Activated gamma-delta T cell treated with Interleukin-2 at 50 U/mL for 16 hours (primary cell): ENCODE results near the gene GALNT6.

Experiments used
- DNase-seq: peaks from one replicate; pipeline ENCODE4 v3.0.0-alpha.2; 2020

Gene GALNT6

DNA sequence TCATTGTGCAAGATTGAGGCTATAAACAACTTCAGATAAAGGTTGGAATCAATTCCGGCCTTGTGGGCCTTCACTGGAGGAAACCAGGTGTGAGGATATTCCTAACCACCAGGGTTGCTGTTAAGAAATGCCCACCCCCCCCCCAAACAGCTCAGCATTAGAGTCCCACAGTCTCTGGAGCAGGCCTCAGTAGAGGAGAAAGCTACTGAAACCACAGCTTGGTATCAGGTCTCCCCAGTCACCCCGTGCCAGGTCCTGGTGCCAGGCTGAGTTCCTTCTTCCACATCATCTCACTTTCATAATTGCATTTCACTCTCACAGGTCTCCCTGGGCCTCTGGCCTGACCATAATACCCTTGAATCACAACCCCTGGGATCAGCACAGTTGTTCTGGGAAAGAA lies 12.5 kb downstream of the GALNT6 start:
- no peak for DNase-seq

DNA sequence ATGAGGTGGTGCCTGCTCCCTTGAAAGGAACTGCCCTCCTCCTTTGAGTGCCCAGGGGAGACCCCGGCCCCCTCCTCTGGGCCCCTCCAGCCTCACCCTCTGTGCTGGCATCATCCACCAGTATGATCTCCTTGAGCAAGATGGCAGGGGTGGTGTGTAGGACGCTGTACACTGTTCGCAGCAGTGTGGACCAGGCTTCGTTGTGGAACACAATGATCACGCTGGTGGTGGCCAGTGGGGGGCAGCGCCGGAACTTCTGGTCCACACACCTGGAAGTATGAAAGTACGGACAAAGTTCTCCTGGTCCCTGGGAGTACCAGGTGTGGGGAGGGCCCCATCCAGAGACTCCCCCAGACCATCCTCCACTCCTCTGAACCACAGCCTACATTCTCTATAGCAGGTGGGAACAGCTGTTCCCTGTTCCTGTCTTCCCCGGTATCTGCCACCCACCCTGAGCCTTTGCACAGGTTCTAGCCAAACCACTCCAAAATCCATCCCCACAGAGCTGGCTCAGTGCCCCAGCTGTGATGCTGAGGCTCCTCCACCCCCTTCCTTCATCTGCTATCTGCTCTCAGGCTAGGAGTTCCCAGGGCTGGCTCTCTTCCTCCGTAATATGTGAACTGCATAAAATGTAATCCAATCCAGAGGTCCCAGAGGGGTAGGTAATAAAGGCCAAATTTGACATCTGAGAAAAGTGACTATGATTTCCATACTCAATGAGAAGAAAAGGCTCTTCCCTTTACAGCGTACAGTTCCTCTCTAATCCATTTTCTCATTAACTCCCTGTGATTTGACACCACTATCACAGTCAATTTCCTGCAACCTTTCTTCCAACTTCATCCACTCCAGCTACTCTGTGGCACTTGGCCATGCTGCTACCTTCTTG lies 13.9 kb downstream of the GALNT6 start:
- no peak for DNase-seq

DNA sequence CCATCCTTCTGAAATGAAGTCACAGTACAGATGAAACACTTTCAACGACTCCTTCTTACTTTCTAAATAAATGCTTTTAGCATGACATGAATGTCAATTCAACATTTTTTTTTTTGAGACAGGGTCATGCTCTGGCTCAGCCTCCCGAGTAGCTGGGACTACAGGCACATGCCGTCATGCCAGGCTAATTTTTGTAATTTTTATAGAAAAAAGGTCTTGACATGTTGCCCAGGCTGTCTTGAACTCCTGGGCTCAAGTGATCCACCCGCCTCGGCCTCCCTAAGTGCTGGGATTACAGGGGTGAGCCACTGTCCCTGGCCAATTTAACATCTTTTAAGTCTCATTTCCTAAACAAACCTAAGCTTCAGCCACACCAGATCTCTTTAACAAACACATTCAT lies 16.4 kb downstream of the GALNT6 start:
- no peak for DNase-seq

DNA sequence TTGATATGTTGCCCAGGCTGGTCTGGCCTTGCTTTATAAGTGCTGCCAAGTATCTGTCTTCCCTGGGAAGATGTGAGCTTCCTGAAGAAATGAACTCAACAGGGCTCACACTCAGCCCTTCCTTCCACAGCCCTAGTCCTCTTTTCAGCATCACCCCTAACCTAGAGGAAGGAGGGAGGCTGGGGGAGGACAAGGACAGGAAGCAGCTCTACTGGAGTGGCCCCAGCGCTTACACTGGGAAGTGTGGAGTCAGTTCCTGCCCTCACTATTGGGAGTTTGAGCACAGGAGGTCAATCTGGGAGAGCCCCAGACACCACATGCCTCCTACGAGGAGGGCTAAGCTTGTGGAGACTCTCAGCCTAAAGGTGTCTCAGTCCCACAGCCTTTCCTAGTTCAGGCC lies 16.8 kb downstream of the GALNT6 start:
- DNase-seq: no peak

DNA sequence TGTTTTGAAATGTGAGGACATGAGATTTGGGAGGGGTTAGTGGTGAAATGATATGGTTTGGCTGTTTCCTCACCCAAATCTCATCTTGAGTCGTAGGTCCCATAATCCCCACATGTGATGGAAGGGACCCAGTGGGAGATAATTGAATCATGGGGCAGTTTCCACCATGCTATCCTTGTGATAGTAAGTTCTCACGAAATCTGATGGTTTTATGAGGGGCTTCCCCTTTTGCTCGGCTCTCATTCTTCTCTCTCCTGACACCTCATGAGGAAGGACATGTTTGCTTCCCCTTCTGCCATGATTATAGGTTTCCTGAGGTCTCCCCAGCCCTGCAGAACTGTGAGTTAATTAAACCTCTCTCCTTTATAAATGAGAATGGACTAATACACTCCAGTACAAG lies 18.0 kb downstream of the GALNT6 start:
- no peak for DNase-seq

DNA sequence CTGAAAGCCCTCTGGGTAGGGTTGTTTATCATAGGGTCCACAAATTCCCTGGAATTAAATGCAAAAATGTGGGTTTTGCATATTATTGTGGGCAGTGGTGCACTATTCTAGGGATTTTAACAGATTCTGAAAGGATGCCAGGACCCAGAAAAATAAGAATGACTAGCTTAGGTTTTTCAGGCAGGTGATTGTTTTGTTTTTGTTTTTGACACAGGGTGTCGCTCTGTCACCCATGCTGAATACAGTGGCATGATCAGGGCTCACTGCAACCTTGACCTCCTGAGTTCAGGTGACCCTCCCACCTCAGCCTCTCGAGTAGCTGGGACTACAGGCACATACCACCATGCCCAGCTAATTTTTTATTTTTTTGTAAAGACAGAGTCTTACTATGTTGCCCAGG lies 19.2 kb downstream of the GALNT6 start:
- DNase-seq: no peak

DNA sequence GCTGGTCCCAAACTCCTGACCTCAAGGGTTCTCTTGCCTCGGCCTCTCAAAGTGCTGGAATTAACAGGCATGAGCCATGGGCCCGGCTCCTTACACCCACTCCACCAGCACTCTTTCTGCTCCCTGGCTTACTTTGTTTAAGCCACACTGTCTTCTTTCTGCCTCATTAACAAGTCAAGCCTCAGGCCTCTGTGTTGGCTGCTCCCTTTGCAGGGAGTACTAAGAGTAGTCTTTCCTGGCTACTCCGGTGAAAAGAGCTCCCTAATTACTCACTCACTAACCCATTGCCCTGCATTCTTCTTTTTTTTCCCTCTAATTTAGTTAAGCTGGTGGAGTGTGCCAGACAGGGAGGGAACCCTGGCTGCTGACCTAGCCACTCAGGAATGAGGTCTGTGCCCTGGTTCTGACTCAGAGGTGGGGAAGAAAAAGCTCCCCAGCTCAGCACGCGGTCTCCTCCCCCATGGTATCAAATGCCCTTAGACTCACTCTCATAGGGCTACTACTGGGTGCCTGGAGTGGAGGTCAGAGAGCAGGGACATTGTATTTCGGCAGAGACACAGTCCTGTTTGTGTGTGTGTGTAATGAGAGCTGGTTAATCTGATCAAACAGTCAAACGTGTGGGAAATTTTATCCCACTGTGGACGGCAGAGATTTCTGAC lies 19.8 kb downstream of the GALNT6 start:
- DNase-seq: no peak

DNA sequence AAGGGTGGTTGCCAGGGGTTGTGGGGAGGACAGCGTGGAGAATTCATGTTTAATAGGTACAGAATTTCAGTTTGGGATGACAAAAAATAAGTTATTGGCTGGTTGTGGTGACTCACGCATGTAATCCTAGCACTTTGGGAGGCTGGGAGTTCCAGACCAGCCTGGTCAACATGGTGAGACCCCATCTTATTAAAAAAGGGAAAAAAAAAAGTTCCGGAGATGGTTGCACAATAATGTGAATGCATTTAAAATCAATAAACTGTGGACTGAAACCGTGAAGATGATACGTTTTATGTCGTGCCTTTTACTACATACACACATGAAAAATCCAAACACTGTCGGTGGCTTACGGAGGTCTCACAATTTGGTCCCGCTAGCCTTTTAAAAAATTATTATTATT lies 20.5 kb downstream of the GALNT6 start:
- no peak for DNase-seq

DNA sequence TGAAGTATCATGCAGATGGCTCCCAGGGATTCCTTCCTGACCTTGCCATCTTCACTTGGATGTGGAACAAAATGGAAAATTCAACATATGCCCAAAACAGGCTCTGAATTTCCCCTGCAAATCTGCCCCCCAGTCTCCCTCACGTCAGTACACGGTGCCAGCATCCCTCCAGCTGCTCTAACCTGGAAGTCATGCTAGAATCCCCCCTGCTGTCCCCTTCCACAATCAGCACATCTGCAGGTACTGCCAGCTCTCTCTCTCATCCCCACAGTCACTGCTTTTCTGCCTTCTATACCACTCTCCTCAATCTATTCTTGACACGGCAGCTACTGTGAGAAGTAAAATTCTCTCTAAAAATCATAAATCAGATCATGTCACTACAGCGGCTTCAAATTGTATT lies 21.6 kb downstream of the GALNT6 start:
- DNase-seq: no peak

DNA sequence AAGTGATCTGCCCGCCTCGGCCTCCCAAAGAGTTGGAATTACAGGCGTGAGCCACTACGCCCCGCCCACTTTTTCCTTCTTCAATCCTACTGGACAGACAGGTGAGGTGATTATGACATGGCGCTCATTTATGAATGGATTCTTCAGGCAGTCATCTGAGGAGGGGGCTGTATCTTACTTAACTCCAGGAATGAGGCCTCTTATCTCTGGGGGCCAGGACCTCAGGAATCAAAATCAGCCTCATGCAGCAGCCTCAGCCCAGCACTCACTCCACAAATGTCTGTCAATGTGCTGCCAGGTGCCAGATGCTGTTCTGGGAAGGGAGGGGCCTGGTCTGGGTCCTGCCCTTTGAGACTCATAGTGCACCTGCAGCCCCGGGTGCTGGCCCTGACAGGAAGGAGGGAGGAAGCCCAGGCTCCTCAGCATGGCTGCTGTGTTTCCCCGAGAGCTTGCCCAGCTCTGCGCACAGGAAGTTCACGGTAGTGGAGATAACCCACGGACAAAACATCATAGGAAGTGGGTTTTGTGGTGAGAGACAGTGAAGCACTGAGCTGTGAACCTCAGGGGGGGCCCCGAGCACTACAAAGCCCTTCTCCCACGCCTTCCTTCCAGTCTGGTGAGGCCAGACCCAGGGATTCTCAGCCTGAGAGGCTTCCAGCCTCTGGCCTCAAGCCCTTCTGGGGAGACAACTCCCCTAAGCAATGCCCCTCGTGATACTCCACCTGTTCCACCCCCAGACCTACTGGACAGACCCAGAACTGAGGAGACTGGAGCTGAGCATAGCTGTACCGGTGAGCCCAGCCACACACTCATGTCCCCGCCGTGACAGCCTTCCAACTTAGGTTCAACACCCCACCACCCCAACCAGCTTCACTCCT lies 22.3 kb downstream of the GALNT6 start:
- peak; percentile 87 for DNase-seq

DNA sequence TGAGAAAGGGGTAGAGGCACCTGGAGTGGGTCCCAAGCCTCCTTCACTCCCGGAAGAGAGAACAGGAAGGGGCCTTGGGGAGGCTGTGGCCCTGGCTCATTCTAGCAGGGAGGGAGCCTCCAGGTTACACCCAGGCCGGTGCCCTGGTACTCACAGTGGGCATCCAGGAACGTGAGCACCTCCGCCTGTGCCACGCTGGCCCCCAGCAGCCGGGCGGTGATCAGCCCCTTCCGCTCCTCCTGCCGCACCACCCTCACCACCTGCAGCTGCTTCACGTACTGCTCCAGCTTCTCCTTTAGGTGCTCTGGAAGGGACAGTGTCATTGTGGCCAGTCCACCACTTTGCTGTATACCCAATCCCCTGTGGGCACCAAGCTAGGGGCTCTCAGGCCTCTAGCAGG lies 25.9 kb downstream of the GALNT6 start:
- no peak for DNase-seq

DNA sequence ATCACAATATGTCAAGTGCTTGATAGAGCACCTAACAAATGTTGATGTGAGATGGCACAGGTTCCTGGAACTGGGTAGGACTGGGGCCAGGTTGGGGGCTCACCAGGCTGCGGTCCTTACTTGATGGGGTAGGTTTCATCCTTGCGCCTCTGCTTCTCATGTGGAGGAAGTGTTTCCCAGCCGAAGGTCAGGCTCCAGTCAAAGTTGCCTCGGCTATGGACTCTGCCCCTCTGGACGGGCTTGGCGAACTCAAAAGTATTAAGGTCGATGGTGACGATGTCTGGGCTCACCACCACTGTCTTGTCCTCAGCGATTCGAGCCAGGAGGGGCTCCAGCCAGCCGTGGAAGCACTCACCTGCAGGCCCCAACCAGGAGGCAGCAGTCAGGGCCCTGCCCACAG lies 27.2 kb downstream of the GALNT6 start:
- DNase-seq: no peak

DNA sequence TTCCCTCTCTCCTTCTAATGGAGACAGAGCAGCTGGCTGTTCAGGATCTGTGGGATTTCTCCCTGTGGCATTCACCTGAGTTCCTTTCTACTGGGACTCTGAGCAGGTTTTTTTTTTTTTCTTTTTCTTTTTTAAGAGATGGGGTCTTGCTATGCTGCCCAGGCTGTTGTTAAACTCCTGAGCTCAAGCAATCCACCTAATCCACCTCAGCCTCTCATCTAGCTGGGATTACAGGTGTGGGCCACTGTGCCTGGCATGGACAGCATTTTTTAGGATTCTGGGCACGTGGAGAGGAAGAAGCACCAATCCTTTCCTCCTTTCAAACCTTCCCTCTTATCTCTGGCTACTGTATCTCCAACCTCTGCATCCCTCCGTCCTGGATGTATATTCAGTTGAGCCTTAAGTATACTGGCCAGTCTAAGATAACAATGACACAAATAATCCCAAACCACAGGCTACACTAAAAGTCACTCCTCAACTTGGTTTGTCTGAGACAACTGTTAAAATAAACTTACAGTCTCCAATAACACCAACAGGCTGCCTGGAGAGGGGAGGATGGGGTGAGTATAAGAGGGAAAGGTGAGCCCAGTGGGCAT lies 28.4 kb downstream of the GALNT6 start:
- no peak for DNase-seq

DNA sequence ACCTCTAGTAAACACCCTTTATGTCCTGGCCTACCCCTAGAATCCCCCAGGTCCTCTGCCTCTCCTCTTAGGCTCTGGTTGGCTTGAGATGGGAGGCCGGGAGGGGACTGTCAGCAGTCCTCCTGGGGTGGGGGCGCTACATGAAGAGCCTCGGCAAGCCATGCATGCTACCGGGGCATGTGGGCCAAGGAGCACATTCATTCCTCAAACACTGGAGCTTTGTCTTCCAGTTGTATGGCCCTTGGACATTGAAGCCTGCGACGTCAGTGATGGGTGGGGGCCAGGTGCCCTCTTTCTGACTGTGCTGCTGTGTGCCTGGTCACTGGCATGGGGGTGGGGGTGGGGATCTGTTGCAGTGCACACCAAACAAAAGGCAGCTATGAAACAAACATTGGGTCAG lies 28.9 kb downstream of the GALNT6 start:
- no peak for DNase-seq

DNA sequence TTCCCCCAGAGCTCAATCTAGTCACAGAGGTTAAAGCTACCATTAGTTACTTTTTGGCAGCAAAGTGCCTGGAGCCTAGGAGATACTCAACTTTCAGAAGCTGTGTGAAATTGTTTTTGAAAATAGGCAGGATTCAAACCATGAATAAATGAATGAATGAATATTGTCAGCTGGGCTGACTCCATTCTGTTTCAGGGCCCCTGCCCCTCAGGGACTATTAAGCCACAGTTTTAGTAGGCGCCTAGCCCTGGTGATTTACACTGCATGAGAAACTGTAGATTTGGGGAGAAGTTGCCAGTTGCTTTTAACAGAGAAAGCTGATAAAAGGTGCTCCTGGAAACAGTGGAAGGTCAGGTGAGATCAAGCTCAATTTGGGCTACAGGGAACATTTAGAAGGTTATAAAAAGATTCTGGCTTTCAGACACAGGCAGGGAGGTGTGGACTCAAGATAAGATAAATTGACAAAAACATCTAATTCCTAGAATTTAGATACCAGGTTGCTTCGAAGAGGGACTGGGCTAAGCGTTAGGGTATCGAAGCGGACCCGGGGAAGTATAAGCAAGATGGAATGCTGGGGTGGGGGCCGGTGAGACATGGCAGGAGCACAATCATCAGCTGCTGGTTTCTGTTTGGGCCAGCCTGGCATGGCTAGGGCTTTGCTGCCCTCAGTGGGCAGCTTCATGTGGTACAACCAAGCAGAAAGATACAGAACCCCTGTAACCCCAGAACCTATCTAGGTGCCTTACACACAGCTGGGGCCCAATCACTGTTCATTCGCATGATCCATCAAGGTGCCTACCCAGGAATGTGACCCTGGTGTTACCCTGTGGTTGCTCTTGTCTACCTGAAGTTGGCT lies 29.8 kb downstream of the GALNT6 start:
- DNase-seq: no peak

DNA sequence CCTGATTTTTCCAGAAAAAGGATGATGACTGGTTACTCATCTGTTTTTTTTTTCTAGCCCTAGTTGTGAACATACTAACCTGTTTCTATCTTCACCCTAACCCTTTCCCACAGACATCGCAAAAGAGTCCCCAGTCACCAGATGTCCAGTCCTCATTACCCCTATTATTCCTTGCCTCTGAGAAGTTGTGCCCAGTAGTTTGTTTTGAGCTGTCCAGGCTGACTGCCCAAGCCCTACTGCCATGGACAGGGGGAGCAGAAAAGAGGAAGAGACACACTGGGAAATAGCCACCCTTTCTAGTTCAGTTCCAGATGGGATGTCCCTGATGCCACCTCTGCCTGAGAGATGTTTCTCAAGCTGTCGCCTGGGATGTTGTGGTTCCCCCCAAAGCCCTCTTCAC lies 30.9 kb downstream of the GALNT6 start:
- DNase-seq: no peak

DNA sequence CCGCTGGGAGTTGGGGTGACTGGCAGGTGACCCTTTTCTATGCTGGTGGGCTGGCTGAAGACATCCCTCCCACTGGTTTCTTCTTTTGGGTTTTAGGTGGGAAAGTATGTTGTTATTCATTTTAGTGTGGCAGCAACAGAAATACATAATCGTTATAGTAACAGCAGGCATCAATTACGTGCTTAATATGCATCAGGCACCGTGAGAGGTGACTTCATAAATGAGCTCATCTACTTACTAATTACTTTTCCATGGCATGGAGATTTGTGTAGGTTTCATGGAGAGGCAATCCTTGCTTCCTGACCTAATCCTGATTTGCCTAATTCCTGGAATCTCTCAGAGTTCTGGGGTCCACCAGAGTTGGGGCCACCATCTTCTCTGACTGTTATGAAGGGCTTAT lies 31.4 kb downstream of the GALNT6 start:
- DNase-seq: no peak

DNA sequence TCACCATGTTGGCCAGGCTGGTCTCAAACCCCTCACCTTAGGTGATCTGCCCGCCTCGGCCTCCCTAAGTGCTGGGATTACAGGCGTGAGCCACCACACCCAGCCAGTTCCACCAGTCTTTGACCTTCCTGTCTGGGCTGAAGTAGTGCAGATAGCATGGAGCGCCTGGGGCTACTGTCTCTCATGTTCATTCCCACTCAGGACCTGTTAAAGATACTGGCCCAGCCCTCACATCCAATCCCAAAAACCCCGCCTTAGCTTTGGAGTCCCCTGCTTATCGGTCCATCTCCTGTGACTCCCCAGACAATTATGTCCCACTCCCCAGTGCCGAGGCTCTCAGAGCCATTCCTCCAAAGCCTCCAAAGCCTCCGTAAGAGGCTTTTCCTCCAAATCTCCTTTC lies 32.7 kb downstream of the GALNT6 start:
- no peak for DNase-seq

DNA sequence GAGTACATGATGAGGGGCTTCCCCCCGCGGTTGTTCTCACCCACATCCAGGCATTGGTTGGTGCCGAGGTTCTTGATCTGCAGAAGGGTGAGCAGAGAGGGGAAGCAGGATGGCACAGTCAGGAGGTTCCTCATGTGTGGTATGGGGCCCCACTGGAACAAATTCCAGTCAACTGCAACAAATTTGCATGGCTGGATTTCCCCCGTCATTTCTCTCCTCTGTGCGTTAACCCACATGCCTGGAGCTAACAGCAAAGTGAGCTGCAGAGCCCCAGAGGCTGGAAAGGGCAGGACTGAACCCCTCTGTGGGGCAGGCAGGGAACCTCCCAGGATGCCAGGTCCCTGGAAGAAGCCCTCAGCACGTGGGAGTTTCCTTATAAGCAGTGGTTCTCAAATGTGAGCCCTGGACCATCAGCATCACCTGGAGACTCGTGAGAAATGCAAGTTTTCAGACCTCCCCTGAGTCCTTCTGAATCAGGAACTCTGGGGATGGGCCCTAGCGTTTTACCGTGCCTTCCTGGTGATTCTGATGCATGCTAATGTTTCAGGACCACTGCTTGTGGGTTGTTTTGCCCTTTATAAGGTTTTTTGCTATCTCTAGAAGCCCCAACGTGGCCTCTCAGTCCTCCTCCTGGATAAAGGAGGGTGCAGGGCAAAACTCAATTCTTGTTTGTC lies 33.7 kb downstream of the GALNT6 start:
- DNase-seq: no peak

DNA sequence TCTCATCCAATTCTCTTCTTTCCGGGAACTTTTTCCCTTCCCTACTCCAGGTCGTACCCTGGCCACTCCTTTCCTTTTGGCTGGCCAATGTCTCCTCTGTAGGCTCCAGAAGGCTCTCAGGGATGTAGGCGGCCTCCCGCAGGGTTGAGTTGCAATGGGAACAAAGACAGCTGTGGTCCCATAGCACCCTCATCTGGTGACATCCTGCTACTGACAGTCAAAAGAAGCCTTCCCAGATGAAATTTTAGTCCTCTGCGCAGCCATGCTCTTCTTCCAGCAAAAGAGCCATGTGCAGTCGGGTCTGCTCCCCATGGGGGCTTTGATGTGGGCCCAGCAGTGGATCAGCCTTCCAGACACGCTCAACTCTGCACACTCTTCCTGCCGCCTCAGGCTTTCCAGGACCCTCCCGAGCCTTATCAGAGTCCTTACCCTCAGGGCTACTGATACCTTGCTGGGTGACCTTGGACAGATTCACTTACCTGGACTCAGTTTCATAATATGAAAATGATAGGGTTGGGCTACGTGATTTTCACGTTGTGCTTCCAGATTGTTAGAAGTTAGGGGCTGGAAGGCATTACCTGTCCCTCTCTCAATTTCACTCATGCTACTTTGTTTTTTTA lies 39.2 kb downstream of the GALNT6 start:
- peak; percentile 38 for DNase-seq

DNA sequence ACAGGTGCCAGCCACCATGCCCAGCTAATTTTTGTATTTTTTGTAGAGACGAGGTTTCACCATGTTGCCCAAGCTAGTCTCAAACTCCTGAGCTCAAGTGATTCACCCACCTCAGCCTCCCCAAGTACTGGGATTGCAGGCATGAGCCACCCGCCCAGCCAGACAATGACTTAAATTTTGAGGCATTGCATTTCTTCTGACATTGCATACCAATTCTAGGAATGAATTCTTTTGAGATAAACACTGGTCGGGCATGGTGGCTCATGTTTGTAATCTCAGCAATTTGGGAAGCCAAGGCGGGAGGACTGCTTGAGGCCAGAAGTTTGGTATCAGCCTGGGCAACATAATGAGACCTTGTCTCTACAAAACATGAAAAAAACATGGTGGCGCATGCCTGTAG lies 42.2 kb downstream of the GALNT6 start:
- DNase-seq: no peak
